Esophagus squamous epithelium (tissue), 5 donors: Measurements from ENCODE around the gene NELL1. TPM values are rescaled to one million over a fixed set of nuclear protein-coding genes. Genes with fewer than 3 reads are reported as not detected.

Source experiments
- DNase-seq: peaks from one replicate; lab custom pipeline; 2025; lab: John Stamatoyannopoulos, UW
- H3K27ac ChIP-seq, 4 donors: fragments of 200-600 bp; sonication (generic); one replicate each; pipeline ENCODE4 v1.5.1; 2016 to 2019; ENCODE audit warnings: mild to moderate bottlenecking in 1 of 4
- H3K27me3 ChIP-seq, 4 donors: fragments of 200-600 bp; sonication (generic); 1 replicate in 3 of 4; 2 replicates in 1 of 4; pipeline versions ENCODE4 v1.5.1 to v1.6.0; 2017 to 2021; ENCODE audit warnings: antibody characterized with exemption in 1 of 4
- H3K36me3 ChIP-seq, 3 donors: fragments of 200-600 bp; sonication (generic); one replicate each; pipeline ENCODE4 v1.5.1; 2016 to 2019
- H3K4me1 ChIP-seq, 3 donors: fragments of 200-600 bp; sonication (generic); one replicate each; pipeline ENCODE4 v1.5.1; 2017 to 2019
- H3K4me3 ChIP-seq, 4 donors: fragments of 200-600 bp; sonication (generic); 1 replicate in 3 of 4; 2 replicates in 1 of 4; pipeline ENCODE4 v1.5.1; 2016 to 2019; ENCODE audit warnings: mild to moderate bottlenecking in 2 of 4, moderate library complexity in 1 of 4
- H3K9me3 ChIP-seq, 3 donors: fragments of 200-600 bp; sonication (generic); one replicate each; pipeline ENCODE4 v1.5.1; 2016 to 2019
- POLR2A ChIP-seq, 4 donors: fragments of 450-650 bp; IDR thresholded peaks; one replicate each; pipeline ENCODE4 v1.6.1; 2017; ENCODE audit warnings: antibody characterized with exemption in 4 of 4, mild to moderate bottlenecking in 4 of 4, moderate library complexity in 3 of 4
- whole genome bisulfite sequencing, 2 donors: methylation state at CpG; one replicate each; pipeline ENCODE4 v1.1.5; 2018; 5-methylcytosine and 5-hydroxymethylcytosine counted together
- intact Hi-C: fragments of 100-400 bp; cut with DNase I; formaldehyde crosslinking; loops from one replicate; pipeline ENCODE4 v1.15.0; 2022
- total RNA-seq, 4 donors: library from RNA; depleted of rRNA; stranded (reverse); fragments of >200 nt; gene quantifications; one replicate each; pipeline ENCODE4 v1.1.0, GENCODE V29; 2016
- TF ChIP-seq, protein P1 (sequence below), 6 experiments: fragments of 450-650 bp in 4 of 6; fragments of 200-600 bp in 2 of 6; sonication (generic) in 2 of 6; IDR thresholded peaks; one replicate each; pipeline ENCODE4 v1.5.1; 2016 to 2019; ENCODE audit warnings: antibody characterized with exemption in 6 of 6, mild to moderate bottlenecking in 4 of 6, moderate library complexity in 4 of 6
- donor health status: DM: yes; HTN: yes; CAD: no.

NELL1 gene
- total RNA-seq, 4 donors from 2014 or later = 1.5 TPM; not detected in 3

DNA sequence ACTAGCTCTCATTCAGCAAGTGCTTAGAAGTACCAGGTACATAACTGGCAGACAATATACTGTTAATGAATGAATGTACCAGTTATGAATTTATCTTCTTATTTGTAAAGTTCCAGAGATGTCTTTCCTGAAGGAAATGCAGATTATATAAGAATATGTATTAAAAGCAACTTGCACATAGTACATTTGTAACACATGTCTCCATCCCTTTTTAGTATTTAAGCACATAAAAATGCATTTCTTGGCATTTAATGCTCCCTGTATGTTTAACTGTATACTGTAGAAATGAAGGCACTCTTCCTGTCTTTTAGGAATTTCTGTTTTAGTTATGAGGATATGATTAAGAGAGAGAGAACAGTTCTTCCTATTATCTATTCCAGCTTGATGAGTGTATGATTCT is 241.3 kb downstream of the NELL1 start:
- no peak overlapping the region for H3K4me3 ChIP-seq
- H3K9me3 ChIP-seq = no peaks in the 10 kb centered on the region
- no peaks in the 10 kb centered on the region for H3K36me3 ChIP-seq
- H3K4me1 ChIP-seq = no peaks in the 10 kb centered on the region
- intact Hi-C loops = no loop called here
- H3K27me3 ChIP-seq = no peaks in the 10 kb centered on the region
- no peak for TF ChIP-seq POLR2A (IDR thresholded peaks at IDR 0.05)
- TF ChIP-seq, protein P1, sequence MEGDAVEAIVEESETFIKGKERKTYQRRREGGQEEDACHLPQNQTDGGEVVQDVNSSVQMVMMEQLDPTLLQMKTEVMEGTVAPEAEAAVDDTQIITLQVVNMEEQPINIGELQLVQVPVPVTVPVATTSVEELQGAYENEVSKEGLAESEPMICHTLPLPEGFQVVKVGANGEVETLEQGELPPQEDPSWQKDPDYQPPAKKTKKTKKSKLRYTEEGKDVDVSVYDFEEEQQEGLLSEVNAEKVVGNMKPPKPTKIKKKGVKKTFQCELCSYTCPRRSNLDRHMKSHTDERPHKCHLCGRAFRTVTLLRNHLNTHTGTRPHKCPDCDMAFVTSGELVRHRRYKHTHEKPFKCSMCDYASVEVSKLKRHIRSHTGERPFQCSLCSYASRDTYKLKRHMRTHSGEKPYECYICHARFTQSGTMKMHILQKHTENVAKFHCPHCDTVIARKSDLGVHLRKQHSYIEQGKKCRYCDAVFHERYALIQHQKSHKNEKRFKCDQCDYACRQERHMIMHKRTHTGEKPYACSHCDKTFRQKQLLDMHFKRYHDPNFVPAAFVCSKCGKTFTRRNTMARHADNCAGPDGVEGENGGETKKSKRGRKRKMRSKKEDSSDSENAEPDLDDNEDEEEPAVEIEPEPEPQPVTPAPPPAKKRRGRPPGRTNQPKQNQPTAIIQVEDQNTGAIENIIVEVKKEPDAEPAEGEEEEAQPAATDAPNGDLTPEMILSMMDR (IDR thresholded peaks at IDR 0.05) = no peak
- DNase-seq = no peak
- no peak overlapping the region for H3K27ac ChIP-seq

GRCh38 chr11:20912065-20912821 is 242.9 kb downstream of the NELL1 start:
- intact Hi-C loops = no loop called here
- Histone ChIP-seq H3K27ac (no peak overlapping the region), H3K4me1 (no peaks in the 10 kb centered on the region), H3K9me3 (no peaks in the 10 kb centered on the region), H3K4me3 (no peak overlapping the region), H3K27me3 (no peaks in the 10 kb centered on the region), H3K36me3 (no peaks in the 10 kb centered on the region)
- 21 to 39% methylated on average over 2 of the region's 2 CpGs for WGBS, 2 donors
- TF ChIP-seq, protein P1 (IDR thresholded peaks at IDR 0.05) = no peak
- TF ChIP-seq POLR2A (IDR thresholded peaks at IDR 0.05) = no peak
- DNase-seq = no peak

DNA sequence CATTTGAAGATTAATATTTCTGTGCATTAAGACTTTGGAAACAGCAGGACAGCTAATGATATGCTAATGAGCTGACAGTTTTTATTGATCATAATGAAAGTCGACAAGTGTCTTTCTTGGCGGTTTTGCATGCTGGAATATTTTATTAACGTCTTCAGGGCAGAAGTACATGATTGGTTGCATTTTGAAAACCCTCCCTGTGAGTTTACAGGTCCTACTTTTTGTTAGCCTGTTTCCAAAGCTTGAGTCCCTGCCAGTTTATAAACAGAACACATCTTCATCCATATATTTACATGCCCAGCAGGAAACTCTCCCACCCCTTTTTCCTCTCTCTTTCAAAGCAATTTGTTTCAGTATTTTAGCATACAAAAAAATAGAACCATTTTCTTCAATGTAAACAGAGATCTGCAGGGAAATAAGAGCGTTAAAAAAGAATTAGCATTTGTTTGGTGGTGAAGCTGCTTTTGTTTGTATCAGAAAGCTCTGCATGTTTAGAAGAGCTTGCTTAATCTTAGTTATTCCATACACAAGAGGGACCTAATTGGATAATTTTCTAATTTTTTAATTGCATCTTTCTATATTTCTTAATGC is 243.6 kb downstream of the NELL1 start:
- no peak for DNase-seq
- WGBS, 2 donors = 11 to 18% methylated on average over 4 of the region's 4 CpGs
- intact Hi-C loops = no loop called here
- Histone ChIP-seq H3K4me1 (no peaks in the 10 kb centered on the region), H3K27me3 (no peaks in the 10 kb centered on the region), H3K36me3 (no peaks in the 10 kb centered on the region), H3K4me3 (no peak overlapping the region), H3K9me3 (no peaks in the 10 kb centered on the region), H3K27ac (no peak overlapping the region)
- TF ChIP-seq POLR2A (IDR thresholded peaks at IDR 0.05) = no peak
- TF ChIP-seq, protein P1 (IDR thresholded peaks at IDR 0.05) = no peak

- intact Hi-C loops = no loop called here
- H3K9me3 ChIP-seq = no peaks in the 10 kb centered on the region
- H3K27me3 ChIP-seq = no peaks in the 10 kb centered on the region
- no peaks in the 10 kb centered on the region for H3K4me1 ChIP-seq
- TF ChIP-seq POLR2A (IDR thresholded peaks at IDR 0.05) = no peak
- TF ChIP-seq, protein P1 (IDR thresholded peaks at IDR 0.05) = no peak
- no peaks in the 10 kb centered on the region for H3K36me3 ChIP-seq
- DNase-seq = no peak
- no peak overlapping the region for H3K4me3 ChIP-seq
- H3K27ac ChIP-seq = no peak overlapping the region
Measured at GRCh38 chr11:20917306-20917705, 247.9 kb downstream of the NELL1 start.

GRCh38 chr11:20926799-20927540 is 257.6 kb downstream of the NELL1 start:
- no peaks in the 10 kb centered on the region for H3K27me3 ChIP-seq
- no peaks in the 10 kb centered on the region for H3K36me3 ChIP-seq
- WGBS, 2 donors = 45 to 50% methylated on average over 4 of the region's 4 CpGs
- intact Hi-C loops = no loop called here
- H3K9me3 ChIP-seq = no peaks in the 10 kb centered on the region
- no peak overlapping the region for H3K27ac ChIP-seq
- H3K4me1 ChIP-seq = no peaks in the 10 kb centered on the region
- TF ChIP-seq, protein P1 (IDR thresholded peaks at IDR 0.05) = no peak
- no peak for TF ChIP-seq POLR2A (IDR thresholded peaks at IDR 0.05)
- H3K4me3 ChIP-seq = no peak overlapping the region
- no peak for DNase-seq
